ENCODE measurements around the gene TMEM125. TPM values are rescaled to one million over a fixed set of nuclear protein-coding genes. Genes with fewer than 3 reads are reported as not detected.

Gene TMEM125
- total RNA-seq, 4 donors from 2014 or later, result 19.7 to 66.8 (median 51.2) TPM

DNA sequence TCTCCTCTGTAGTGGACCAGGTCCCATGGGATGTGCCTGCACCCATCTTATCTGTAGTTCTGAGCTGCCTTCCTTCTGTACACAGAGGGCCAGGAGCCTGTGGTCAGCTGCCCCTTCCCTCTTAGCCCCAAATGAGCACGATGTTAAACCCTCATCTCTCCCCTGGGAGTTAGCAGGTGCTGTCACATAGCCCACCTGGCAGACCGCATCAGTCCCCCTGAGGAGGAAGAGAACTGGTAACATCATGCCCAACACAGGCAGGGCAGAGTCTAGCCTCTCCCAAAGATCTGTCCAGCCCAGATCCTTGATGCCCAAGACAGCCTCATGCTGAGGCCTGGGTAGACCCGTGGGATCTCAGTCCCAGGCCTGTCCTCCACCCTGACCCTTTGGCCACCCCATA lies 35.7 kb downstream of the TMEM125 start:
- TF ChIP-seq POLR2A (IDR thresholded peaks at IDR 0.05) (no peak), EP300 (IDR thresholded peaks at IDR 0.05; ENCODE audit: low read depth) (no peak), POLR2AphosphoS5 (IDR thresholded peaks at IDR 0.05) (no peak)
- TF ChIP-seq, protein P1, sequence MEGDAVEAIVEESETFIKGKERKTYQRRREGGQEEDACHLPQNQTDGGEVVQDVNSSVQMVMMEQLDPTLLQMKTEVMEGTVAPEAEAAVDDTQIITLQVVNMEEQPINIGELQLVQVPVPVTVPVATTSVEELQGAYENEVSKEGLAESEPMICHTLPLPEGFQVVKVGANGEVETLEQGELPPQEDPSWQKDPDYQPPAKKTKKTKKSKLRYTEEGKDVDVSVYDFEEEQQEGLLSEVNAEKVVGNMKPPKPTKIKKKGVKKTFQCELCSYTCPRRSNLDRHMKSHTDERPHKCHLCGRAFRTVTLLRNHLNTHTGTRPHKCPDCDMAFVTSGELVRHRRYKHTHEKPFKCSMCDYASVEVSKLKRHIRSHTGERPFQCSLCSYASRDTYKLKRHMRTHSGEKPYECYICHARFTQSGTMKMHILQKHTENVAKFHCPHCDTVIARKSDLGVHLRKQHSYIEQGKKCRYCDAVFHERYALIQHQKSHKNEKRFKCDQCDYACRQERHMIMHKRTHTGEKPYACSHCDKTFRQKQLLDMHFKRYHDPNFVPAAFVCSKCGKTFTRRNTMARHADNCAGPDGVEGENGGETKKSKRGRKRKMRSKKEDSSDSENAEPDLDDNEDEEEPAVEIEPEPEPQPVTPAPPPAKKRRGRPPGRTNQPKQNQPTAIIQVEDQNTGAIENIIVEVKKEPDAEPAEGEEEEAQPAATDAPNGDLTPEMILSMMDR (IDR thresholded peaks at IDR 0.05), result no peak
- 72% methylated on average over 3 of the region's 3 CpGs; no CpG with 5 or more reads in 1 of the 2 donors for WGBS, 2 donors (ENCODE audit: low coverage in 1 of 2)
- Histone ChIP-seq H3K27ac (no peak overlapping the region), H3K4me1 (peaks cover 13 to 35% (median 20%) of the 10 kb centered on the region in 4 donors), H3K4me3 (no peak overlapping the region), H3K27me3 (no peaks in the 10 kb centered on the region), H3K36me3 (no peaks in the 10 kb centered on the region), H3K9me3 (no peaks in the 10 kb centered on the region)
- in situ Hi-C loops (cut with MboI; ENCODE audit: low pct_ligation_motif_present in 1 of 4, low pct_unique_long_range_greater_than_20kb in 1 of 4, low sequenced_read_pairs in 3 of 4) (no loop called here), intact Hi-C loops (cut with DNase I; ENCODE audit: low total_unique reads) (no loop called here)
- DNase-seq, result peak; percentile 7

DNA sequence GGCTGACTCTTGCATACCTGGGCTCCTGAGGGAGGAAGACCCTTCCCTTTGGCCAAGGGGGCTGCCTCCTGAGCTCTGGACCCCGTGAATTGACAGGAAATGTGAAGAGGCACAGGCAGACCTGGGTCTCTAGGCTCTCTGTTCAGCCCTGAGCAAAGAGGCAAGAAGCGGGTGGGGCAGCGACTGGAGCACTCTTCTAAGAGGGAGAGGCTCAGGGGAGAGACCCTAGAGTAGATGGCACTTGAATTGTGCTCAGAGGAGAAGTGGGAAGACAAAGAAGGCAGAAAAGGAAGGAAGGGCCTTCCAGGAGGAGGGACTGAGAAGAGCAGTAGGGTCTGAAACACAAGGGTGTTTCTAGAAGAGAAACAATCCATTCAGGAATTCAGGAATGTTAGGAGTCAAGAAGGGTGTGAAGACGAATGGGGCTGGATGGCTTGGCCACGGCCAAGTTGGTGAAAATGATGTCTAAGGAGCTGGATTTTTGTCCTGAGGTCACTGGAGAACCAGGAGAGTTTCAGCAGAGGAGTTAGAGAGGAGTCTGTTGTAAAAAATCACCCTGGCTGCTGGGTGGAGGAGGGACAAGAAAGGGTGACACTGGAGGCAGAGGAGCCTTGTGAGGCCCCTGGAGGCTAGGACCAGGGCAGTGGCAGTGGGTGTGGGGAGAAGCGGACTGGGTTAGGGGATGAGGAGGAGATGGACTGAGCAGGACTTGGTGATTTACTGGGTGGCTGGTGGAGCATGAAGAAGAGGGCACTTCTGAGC lies 36.3 kb downstream of the TMEM125 start:
- in situ Hi-C loops (cut with MboI; ENCODE audit: low pct_ligation_motif_present in 1 of 4, low pct_unique_long_range_greater_than_20kb in 1 of 4, low sequenced_read_pairs in 3 of 4), result no loop called here
- H3K4me3 ChIP-seq, result no peak overlapping the region
- H3K27me3 ChIP-seq, result no peaks in the 10 kb centered on the region
- no peak overlapping the region for H3K27ac ChIP-seq
- intact Hi-C loops (cut with DNase I; ENCODE audit: low total_unique reads), result no loop called here
- 83 to 93% methylated on average over 3 to 6 of the region's 6 CpGs for WGBS, 2 donors (ENCODE audit: low coverage in 1 of 2)
- H3K4me1 ChIP-seq, result peaks cover 13 to 35% (median 20%) of the 10 kb centered on the region in 4 donors
- TF ChIP-seq, protein P1 (IDR thresholded peaks at IDR 0.05), result no peak
- no peak for TF ChIP-seq EP300 (IDR thresholded peaks at IDR 0.05; ENCODE audit: low read depth)
- no peak for TF ChIP-seq POLR2AphosphoS5 (IDR thresholded peaks at IDR 0.05)
- DNase-seq, result no peak
- no peaks in the 10 kb centered on the region for H3K9me3 ChIP-seq
- no peaks in the 10 kb centered on the region for H3K36me3 ChIP-seq

DNA sequence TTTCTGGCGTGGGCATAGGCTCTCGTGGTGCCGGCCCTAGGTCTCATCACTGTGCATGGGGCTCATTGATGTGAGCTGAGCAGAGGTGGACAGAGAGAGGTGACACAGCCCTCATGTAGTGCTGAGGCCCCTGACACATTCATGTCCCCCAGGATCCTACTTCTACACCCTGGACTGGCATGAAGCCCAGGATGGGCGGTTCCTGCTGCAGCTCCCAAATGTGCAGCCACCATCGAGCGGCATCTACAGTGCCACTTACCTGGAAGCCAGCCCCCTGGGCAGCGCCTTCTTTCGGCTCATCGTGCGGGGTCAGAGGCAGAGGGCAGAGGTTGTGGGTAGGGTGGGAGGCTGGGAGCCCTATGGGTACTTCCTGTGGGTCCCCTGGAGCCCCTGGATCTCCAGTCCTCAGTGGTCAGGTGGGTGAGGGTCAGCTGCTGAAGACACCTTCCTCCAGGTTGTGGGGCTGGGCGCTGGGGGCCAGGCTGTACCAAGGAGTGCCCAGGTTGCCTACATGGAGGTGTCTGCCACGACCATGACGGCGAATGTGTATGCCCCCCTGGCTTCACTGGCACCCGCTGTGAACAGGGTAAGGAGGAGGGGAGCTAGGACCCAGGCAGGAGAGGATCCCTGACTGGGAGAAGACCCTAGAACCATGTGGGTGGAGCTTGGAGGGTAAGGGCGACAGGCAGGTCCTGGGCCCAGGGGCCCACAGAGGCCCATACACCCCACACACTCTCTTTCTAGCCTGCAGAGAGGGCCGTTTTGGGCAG lies 37.1 kb downstream of the TMEM125 start:
- intact Hi-C loops (cut with DNase I; ENCODE audit: low total_unique reads) (no loop called here), in situ Hi-C loops (cut with MboI; ENCODE audit: low pct_ligation_motif_present in 1 of 4, low pct_unique_long_range_greater_than_20kb in 1 of 4, low sequenced_read_pairs in 3 of 4) (no loop called here)

More for the DNA sequence above, 37.1 kb downstream of the TMEM125 start:
- H3K9me3 ChIP-seq, result no peaks in the 10 kb centered on the region
- H3K4me1 ChIP-seq, result peaks cover 13 to 33% (median 20%) of the 10 kb centered on the region in 4 donors
- DNase-seq, result no peak
- no peaks in the 10 kb centered on the region for H3K36me3 ChIP-seq
- H3K4me3 ChIP-seq, result no peak overlapping the region
- H3K27ac ChIP-seq, result no peak overlapping the region
- H3K27me3 ChIP-seq, result no peaks in the 10 kb centered on the region
- no peak for TF ChIP-seq EP300 (IDR thresholded peaks at IDR 0.05; ENCODE audit: low read depth)
- TF ChIP-seq POLR2AphosphoS5 (IDR thresholded peaks at IDR 0.05), result no peak
- no peak for TF ChIP-seq POLR2A (IDR thresholded peaks at IDR 0.05)
- TF ChIP-seq, protein P1 (IDR thresholded peaks at IDR 0.05), result no peak
- WGBS, 2 donors (ENCODE audit: low coverage in 1 of 2), result 83 to 100% methylated on average over 1 to 17 of the region's 17 CpGs

Measured in transverse colon (tissue), 4 donors.